ENCODE results near the gene ACVRL1. TPM values are rescaled to one million over a fixed set of nuclear protein-coding genes. Genes with fewer than 3 reads are reported as not detected.

ACVRL1 gene
- total and polyA plus RNA-seq, 9 of the 15 experiments (the other 6 are each of a cell fraction or from before 2014, with no cell fraction given), result 0.07 to 1.4 (median 0.30) TPM

DNA sequence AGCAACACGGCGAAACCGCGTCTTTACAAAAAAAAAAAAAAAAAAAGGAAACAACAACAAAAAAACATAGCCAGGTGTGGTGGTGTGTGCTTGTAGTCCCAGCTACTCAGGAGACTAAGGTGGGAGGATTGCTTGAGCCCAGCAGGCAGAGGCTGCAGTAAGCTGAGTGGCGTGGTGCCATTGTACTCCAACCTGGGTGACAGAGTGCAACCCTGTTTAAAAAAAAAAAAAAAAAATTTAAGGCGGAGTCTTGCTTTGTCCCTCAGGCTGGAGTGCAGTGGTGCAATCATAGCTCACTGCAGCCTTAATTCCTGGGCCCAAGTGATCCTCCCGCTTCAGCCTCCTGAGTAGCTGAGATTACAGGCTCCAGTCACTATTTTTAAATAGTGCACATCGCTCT lies 40.5 kb upstream of the ACVRL1 start:
- POLR2A ChIA-PET, result interaction anchor here (0.6 kb wide), 2 partner anchors 201 to 577 kb away, joined by 3 to 5 read pairs; no protein-coding TSS in a partner anchor
- Histone ChIP-seq H3K4me3 (no peak overlapping the region), H3K27me3 (ENCODE audit: control insufficient read depth in 2 of 2, insufficient read depth in 2 of 2, low read length in 2 of 2) (peaks cover 50 to 91% of the 10 kb centered on the region in 2 experiments), H4K20me1 (replicated peaks; ENCODE audit: control insufficient read depth, insufficient read depth, low read length) (peaks cover 9% of the 10 kb centered on the region), H2AFZ (ENCODE audit: low read depth, low read length) (no peak overlapping the region), H3K36me3 (ENCODE audit: control insufficient read depth, insufficient read depth, low read length) (no peaks in the 10 kb centered on the region), H3K4me2 (ENCODE audit: insufficient read depth, low read length) (no peak overlapping the region), H3K9ac (ENCODE audit: insufficient read depth in 1 of 2, low read depth in 2 of 2, low read length in 2 of 2) (no peak overlapping the region), H3K4me1 (replicated peaks in 1 of 2; ENCODE audit: control insufficient read depth in 2 of 2, insufficient read depth in 2 of 2, low read length in 2 of 2) (peaks cover 2 to 27% of the 10 kb centered on the region in 2 experiments; a peak in 4 of 5 replicates), H3K9me1 (ENCODE audit: control insufficient read depth, insufficient read depth, low read length) (no peaks in the 10 kb centered on the region), H3K27ac (ENCODE audit: extremely low read depth, low read depth, low read length) (no peak overlapping the region), H3K9me3 (replicated peaks; ENCODE audit: control insufficient read depth, insufficient read depth, low read depth, low read length) (no peaks in the 10 kb centered on the region), H3K79me2 (ENCODE audit: control insufficient read depth, insufficient read depth, low read length) (no peaks in the 10 kb centered on the region)
- intact Hi-C loops (cut with micrococcal nuclease), result no loop called here
- FAIRE-seq (no peak), DNase-seq (ENCODE audit: extremely low read depth in 1 of 4, low spot score in 3 of 4) (no peak), ATAC-seq (no peak)
- in situ Hi-C loops (cut with MboI), result no loop called here
- WGBS (ENCODE audit: insufficient coverage, low coverage, missing lambda C conversion rate), result 24% methylated on average over 4 of the region's 8 CpGs
- CTCF ChIA-PET (ENCODE audit: low intra/inter-chr PET ratio), result interaction anchor here (0.7 kb wide), 1 partner anchor 790 kb away, joined by 6 read pairs; no protein-coding TSS in a partner anchor
- no TSS peak for BruUV-seq (replicated peaks)
- TF ChIP-seq CHD1 (IDR thresholded peaks at IDR 0.05; ENCODE audit: low read length) (no peak), ZNF184 (CRISPR knock-in tag; IDR thresholded peaks at IDR 0.05) (no peak), MCM2 (IDR thresholded peaks at IDR 0.05; ENCODE audit: low read depth) (no peak), NFIX (CRISPR knock-in tag; IDR thresholded peaks at IDR 0.05; ENCODE audit: low read depth) (no peak), PTTG1 (tag; IDR thresholded peaks at IDR 0.05; ENCODE audit: low read depth) (no peak), ZNF699 (CRISPR knock-in tag; IDR thresholded peaks at IDR 0.05; ENCODE audit: insufficient replicate concordance) (no peak), TCF7 (IDR thresholded peaks at IDR 0.05; ENCODE audit: borderline replicate concordance) (no peak), C11orf30 (IDR thresholded peaks at IDR 0.05; ENCODE audit: low read depth) (no peak), NEUROD1 (IDR thresholded peaks at IDR 0.05; ENCODE audit: borderline replicate concordance, low read depth, low read length, partially characterized antibody) (no peak)
- TF ChIP-seq, protein P1, sequence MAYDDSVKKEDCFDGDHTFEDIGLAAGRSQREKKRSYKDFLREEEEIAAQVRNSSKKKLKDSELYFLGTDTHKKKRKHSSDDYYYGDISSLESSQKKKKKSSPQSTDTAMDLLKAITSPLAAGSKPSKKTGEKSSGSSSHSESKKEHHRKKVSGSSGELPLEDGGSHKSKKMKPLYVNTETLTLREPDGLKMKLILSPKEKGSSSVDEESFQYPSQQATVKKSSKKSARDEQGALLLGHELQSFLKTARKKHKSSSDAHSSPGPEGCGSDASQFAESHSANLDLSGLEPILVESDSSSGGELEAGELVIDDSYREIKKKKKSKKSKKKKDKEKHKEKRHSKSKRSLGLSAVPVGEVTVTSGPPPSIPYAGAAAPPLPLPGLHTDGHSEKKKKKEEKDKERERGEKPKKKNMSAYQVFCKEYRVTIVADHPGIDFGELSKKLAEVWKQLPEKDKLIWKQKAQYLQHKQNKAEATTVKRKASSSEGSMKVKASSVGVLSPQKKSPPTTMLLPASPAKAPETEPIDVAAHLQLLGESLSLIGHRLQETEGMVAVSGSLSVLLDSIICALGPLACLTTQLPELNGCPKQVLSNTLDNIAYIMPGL (CRISPR knock-in tag; IDR thresholded peaks at IDR 0.05), result no peak
- TF ChIP-seq, protein P2, sequence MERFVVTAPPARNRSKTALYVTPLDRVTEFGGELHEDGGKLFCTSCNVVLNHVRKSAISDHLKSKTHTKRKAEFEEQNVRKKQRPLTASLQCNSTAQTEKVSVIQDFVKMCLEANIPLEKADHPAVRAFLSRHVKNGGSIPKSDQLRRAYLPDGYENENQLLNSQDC (CRISPR knock-in tag; IDR thresholded peaks at IDR 0.05), result no peak
- TF ChIP-seq, protein P3, sequence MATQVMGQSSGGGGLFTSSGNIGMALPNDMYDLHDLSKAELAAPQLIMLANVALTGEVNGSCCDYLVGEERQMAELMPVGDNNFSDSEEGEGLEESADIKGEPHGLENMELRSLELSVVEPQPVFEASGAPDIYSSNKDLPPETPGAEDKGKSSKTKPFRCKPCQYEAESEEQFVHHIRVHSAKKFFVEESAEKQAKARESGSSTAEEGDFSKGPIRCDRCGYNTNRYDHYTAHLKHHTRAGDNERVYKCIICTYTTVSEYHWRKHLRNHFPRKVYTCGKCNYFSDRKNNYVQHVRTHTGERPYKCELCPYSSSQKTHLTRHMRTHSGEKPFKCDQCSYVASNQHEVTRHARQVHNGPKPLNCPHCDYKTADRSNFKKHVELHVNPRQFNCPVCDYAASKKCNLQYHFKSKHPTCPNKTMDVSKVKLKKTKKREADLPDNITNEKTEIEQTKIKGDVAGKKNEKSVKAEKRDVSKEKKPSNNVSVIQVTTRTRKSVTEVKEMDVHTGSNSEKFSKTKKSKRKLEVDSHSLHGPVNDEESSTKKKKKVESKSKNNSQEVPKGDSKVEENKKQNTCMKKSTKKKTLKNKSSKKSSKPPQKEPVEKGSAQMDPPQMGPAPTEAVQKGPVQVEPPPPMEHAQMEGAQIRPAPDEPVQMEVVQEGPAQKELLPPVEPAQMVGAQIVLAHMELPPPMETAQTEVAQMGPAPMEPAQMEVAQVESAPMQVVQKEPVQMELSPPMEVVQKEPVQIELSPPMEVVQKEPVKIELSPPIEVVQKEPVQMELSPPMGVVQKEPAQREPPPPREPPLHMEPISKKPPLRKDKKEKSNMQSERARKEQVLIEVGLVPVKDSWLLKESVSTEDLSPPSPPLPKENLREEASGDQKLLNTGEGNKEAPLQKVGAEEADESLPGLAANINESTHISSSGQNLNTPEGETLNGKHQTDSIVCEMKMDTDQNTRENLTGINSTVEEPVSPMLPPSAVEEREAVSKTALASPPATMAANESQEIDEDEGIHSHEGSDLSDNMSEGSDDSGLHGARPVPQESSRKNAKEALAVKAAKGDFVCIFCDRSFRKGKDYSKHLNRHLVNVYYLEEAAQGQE (IDR thresholded peaks at IDR 0.05; ENCODE audit: borderline replicate concordance), result no peak
- TF ChIP-seq, protein P3 (CRISPR knock-in tag; IDR thresholded peaks at IDR 0.05; ENCODE audit: low read depth), result no peak
